GM10847 (cell line): ENCODE data around the gene TLCD3A.

Experiments
- POLR2A ChIP-seq: IDR thresholded peaks from 2 replicates; pipeline ENCODE4 v1.6.1; 2011; ENCODE audit not compliant: insufficient read length; ENCODE audit errors: extremely low read depth

Gene TLCD3A

GRCh38 chr17:732067-732901 lies at the start of gene TLCD3A:
Gene TLCD3A (plus strand): TSS chr17:732596. CDS start chr17:732648, 52 bp downstream.
- TF ChIP-seq POLR2A = peak; percentile 29

- TF ChIP-seq POLR2A = no peak
Measured at GRCh38 chr17:683040-683439, 49.4 kb upstream of the TLCD3A start.

GRCh38 chr17:683499-684254 lies 48.7 kb upstream of the TLCD3A start:
- TF ChIP-seq POLR2A = no peak

GRCh38 chr17:685006-685405 lies 47.4 kb upstream of the TLCD3A start:
- TF ChIP-seq POLR2A = no peak

GRCh38 chr17:688100-688989 lies 44.1 kb upstream of the TLCD3A start:
- TF ChIP-seq POLR2A = no peak

GRCh38 chr17:689556-690275 lies 42.7 kb upstream of the TLCD3A start:
- no peak for TF ChIP-seq POLR2A

- TF ChIP-seq POLR2A = no peak
Measured at GRCh38 chr17:690361-690760, 42.0 kb upstream of the TLCD3A start.

- TF ChIP-seq POLR2A = no peak
Measured at GRCh38 chr17:691423-691822, 41.0 kb upstream of the TLCD3A start.

GRCh38 chr17:692116-692515 lies 40.3 kb upstream of the TLCD3A start:
- TF ChIP-seq POLR2A = no peak

- no peak for TF ChIP-seq POLR2A
Measured at GRCh38 chr17:693791-694638, 38.4 kb upstream of the TLCD3A start.

- TF ChIP-seq POLR2A = no peak
Measured at GRCh38 chr17:696369-696768, 36.0 kb upstream of the TLCD3A start.

- TF ChIP-seq POLR2A = no peak
Measured at GRCh38 chr17:697682-698081, 34.7 kb upstream of the TLCD3A start.

GRCh38 chr17:699345-699744 lies 33.1 kb upstream of the TLCD3A start:
- TF ChIP-seq POLR2A = no peak
